ENCODE results near the gene LDHB. TPM values are rescaled to one million over a fixed set of nuclear protein-coding genes. Genes with fewer than 3 reads are reported as not detected.
"Not testable (repeated sequence)": the region's sequence is repeated elsewhere in the genome, so short reads cannot be mapped to it uniquely, and the experiment has no call there.

The LDHB gene
- polyA plus RNA-seq, 2 of the 4 experiments (the other 2 are of a cell fraction), result 1,852 to 2,260 TPM

- Histone ChIP-seq H3K4me1 (peaks cover 93% of the 10 kb centered on the region), H3K4me2 (0 out of 3 replicates have a peak overlapping the region, but pooled peaks have one; percentile 8), H3K27ac (no peak overlapping the region), H3K9me3 (no peaks in the 10 kb centered on the region), H3K4me3 (no peak overlapping the region)
- no peak for DNase-seq (ENCODE audit: low read depth in 1 of 2, low spot score in 1 of 2)
- ATAC-seq, result no peak
- FAIRE-seq, result no peak
- WGBS (ENCODE audit: missing lambda C conversion rate), result 66% methylated on average over 3 of the region's 3 CpGs
- ChIA-PET CTCF (interaction anchor here (1.2 to 2.8 kb wide), 2 partner anchors 8 to 32 kb away, joined by 4 to 12 read pairs; no protein-coding TSS in a partner anchor), POLR2A (interaction anchor here (3.9 kb wide), 1 partner anchor 8 kb away, joined by 36 read pairs; the partner anchor contains the start of gene LDHB)
- TF ChIP-seq NPAS2 (CRISPR knock-in tag; IDR thresholded peaks at IDR 0.05; ENCODE audit: borderline replicate concordance) (no peak), ELK1 (IDR thresholded peaks at IDR 0.05; ENCODE audit: low read depth, low read length) (no peak), ZSCAN20 (CRISPR knock-in tag; IDR thresholded peaks at IDR 0.05) (no peak), SREBF2 (IDR thresholded peaks at IDR 0.05) (no peak)
These were observed 8.6 kb downstream of the LDHB start for GRCh38 chr12:21649034-21649433.

DNA sequence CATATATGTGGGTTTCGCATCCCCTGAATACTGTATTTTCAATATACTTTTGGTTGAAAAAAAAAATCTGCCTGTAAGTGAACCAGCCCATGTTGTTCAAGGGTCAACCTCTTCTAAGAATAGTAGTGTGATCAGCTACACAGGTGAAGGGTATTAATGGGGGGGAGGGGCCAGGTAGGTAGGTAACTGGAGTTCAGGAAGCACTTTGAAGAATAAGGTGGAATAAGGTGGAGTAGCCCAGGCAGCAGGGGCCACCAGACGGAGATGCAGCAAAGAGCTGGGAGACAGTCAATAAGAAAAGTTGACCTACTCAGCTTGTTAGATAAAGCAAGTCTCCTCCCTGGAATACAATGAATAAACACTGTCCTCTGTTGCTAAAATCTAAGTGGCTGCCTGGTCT lies 9.3 kb downstream of the LDHB start:
- Histone ChIP-seq H3K9me3 (no peaks in the 10 kb centered on the region), H3K27ac (no peak overlapping the region; a peak in 1 of 6 replicates), H3K4me1 (peaks cover 93% of the 10 kb centered on the region), H3K4me2 (peak overlapping the region; percentile 4; the same call in 1 of the 3 replicates), H3K4me3 (no peak overlapping the region)
- WGBS (ENCODE audit: missing lambda C conversion rate), result 92% methylated on average over 2 of the region's 2 CpGs
- DNase-seq (ENCODE audit: low read depth in 1 of 2, low spot score in 1 of 2) (no peak), ATAC-seq (no peak), FAIRE-seq (no peak)
- no peak for TF ChIP-seq RFX5 (IDR thresholded peaks at IDR 0.05)
- no peak for TF ChIP-seq SREBF2 (IDR thresholded peaks at IDR 0.05)
- TF ChIP-seq HOXB5 (CRISPR knock-in tag; IDR thresholded peaks at IDR 0.05), result no peak
- no peak for TF ChIP-seq CHD2 (IDR thresholded peaks at IDR 0.05; ENCODE audit: low read length, partially characterized antibody)
- no peak for TF ChIP-seq KDM5A (IDR thresholded peaks at IDR 0.05)
- no peak for TF ChIP-seq GATA3 (IDR thresholded peaks at IDR 0.05; ENCODE audit: borderline replicate concordance)
- TF ChIP-seq POLR2AphosphoS2 (conservative IDR thresholded peaks at IDR 0.05; ENCODE audit: low read length), result peak; percentile 61; the same call in 1 of the 2 replicates
- ChIA-PET CTCF (interaction anchor here (1.2 to 2.8 kb wide), 3 partner anchors 9 to 32 kb away, joined by 4 to 12 read pairs (median 5); no protein-coding TSS in a partner anchor), POLR2A (interaction anchor here (3.9 kb wide), 1 partner anchor 9 kb away, joined by 36 read pairs; the partner anchor contains the start of gene LDHB)

DNA sequence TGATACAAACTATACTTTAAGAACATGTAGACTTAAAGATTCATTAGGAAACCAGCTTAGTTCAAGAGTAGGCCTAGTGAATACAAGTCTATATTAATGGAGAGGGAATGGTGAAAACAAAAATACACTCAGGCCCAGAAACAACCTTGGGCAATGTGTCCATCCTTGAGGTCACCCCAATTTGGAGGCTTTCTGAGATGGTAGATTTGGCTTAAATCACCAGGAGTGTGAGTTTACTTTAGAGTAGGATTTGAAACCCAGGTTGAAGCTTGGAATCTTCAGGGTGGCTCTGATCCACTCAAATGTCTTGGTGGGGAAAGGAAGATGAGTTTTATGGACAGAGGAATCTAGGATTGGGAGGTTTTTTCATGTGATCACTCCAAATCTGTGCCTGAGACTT lies 10.5 kb downstream of the LDHB start:
- ATAC-seq (no peak), DNase-seq (ENCODE audit: low read depth in 1 of 2, low spot score in 1 of 2) (no peak), FAIRE-seq (no peak)
- no peak overlapping the region for H3K4me3 ChIP-seq
- ChIA-PET POLR2A (interaction anchor here (3.9 kb wide), 1 partner anchor 10 kb away, joined by 36 read pairs; the partner anchor contains the start of gene LDHB), CTCF (interaction anchor here (0.6 to 2.8 kb wide), 4 partner anchors 13 to 410 kb away, joined by 3 to 12 read pairs (median 5); no protein-coding TSS in a partner anchor)
- H3K9me3 ChIP-seq, result no peaks in the 10 kb centered on the region
- TF ChIP-seq HOXB13 (CRISPR knock-in tag; IDR thresholded peaks at IDR 0.05; ENCODE audit: low read depth), result no peak
- no peak for TF ChIP-seq FOXS1 (CRISPR knock-in tag; IDR thresholded peaks at IDR 0.05)
- no peak for TF ChIP-seq ELK1 (IDR thresholded peaks at IDR 0.05; ENCODE audit: low read depth, low read length)
- no peak for TF ChIP-seq CBX8 (IDR thresholded peaks at IDR 0.05)
- TF ChIP-seq FOSB (CRISPR knock-in tag; IDR thresholded peaks at IDR 0.05), result no peak
- H3K4me1 ChIP-seq, result peaks cover 93% of the 10 kb centered on the region
- H3K4me2 ChIP-seq, result peak overlapping the region; percentile 63
- H3K27ac ChIP-seq, result peak overlapping the region; percentile 58 to 69; a peak in 4 of 6 replicates

DNA sequence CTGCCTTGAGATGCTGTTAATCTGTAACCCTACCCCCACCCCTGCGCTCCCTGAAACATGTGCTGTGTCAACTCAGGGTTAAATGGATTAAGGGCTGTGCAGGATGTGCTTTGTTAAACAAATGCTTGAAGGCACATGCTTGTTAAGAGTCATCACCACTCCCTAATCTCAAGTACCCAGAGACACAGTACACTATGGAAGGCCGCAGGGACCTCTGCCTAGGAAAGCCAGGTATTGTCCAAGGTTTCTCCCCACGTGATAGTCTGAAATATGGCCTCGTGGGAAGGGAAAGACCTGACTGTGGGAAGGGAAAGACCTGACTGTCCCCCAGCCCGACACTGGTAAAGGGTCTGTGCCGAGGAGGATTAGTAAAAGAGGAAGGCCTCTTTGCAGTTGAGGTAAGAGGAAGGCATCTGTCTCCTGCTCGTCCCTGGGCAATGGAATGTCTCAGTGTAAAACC lies 12.6 kb downstream of the LDHB start:
- ATAC-seq, result peak in 1 of 2 experiments; percentile 67; a peak in 3 of 6 replicates
- ChIA-PET POLR2A (interaction anchor here (3.0 kb wide), 1 partner anchor 13 kb away, joined by 14 read pairs; the partner anchor contains the start of gene LDHB), CTCF (interaction anchor here (0.7 kb wide), 1 partner anchor 35 kb away, joined by 3 read pairs; no protein-coding TSS in a partner anchor)
- Histone ChIP-seq H3K4me2 (peak overlapping the region; percentile 63), H3K4me1 (peaks cover 91% of the 10 kb centered on the region), H3K27ac (peak overlapping the region; percentile 69 to 86)
- not testable (repeated sequence) for H3K4me3 ChIP-seq; H3K9me3 ChIP-seq; FAIRE-seq; TF ChIP-seq FOSL2 (IDR thresholded peaks at IDR 0.05)
- whole genome bisulfite sequencing (ENCODE audit: missing lambda C conversion rate), result under 1% methylated on average over 7 of the region's 7 CpGs
- TF ChIP-seq HEYL (CRISPR knock-in tag; IDR thresholded peaks at IDR 0.05), result 0 out of 2 replicates have a peak, but pooled peaks have one; percentile 3
- 0 out of 2 replicates have a peak, but pooled peaks have one; percentile 5 for TF ChIP-seq FOSL2 (CRISPR knock-in tag; IDR thresholded peaks at IDR 0.05)
- peak; percentile 88 for TF ChIP-seq MAX (IDR thresholded peaks at IDR 0.05)
- peak; percentile 61; the same call in 1 of the 2 replicates for TF ChIP-seq MYC (IDR thresholded peaks at IDR 0.05; ENCODE audit: borderline replicate concordance, low read length)
- TF ChIP-seq, protein P1, sequence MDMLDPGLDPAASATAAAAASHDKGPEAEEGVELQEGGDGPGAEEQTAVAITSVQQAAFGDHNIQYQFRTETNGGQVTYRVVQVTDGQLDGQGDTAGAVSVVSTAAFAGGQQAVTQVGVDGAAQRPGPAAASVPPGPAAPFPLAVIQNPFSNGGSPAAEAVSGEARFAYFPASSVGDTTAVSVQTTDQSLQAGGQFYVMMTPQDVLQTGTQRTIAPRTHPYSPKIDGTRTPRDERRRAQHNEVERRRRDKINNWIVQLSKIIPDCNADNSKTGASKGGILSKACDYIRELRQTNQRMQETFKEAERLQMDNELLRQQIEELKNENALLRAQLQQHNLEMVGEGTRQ (IDR thresholded peaks at IDR 0.05), result peak; percentile 61
- TF ChIP-seq JUN (IDR thresholded peaks at IDR 0.05), result peak in 1 of 2 experiments; percentile 39; a peak in 1 of 5 replicates
- DNase-seq (ENCODE audit: low read depth in 1 of 2, low spot score in 1 of 2), result peak in 1 of 2 experiments; percentile 90

Data from A549 (cell line).